ENCODE data around the gene ATP8A2.

The ATP8A2 gene

GRCh38 chr13:25901460-25902376 is 529.9 kb downstream of the ATP8A2 start:
- TF ChIP-seq ZFX (IDR thresholded peaks at IDR 0.05) (no peak), CTCF (conservative IDR thresholded peaks at IDR 0.05) (no peak)
- no peak overlapping the region for H3K27ac ChIP-seq

GRCh38 chr13:25902455-25902854 is 530.7 kb downstream of the ATP8A2 start:
- TF ChIP-seq ZFX (IDR thresholded peaks at IDR 0.05) (no peak), CTCF (conservative IDR thresholded peaks at IDR 0.05) (no peak)
- no peak overlapping the region for H3K27ac ChIP-seq

GRCh38 chr13:25902891-25903341 is 531.1 kb downstream of the ATP8A2 start:
- TF ChIP-seq ZFX (IDR thresholded peaks at IDR 0.05), result no peak
- TF ChIP-seq CTCF (conservative IDR thresholded peaks at IDR 0.05), result no peak
- H3K27ac ChIP-seq, result no peak overlapping the region

GRCh38 chr13:25904830-25905229 is 533.1 kb downstream of the ATP8A2 start:
- TF ChIP-seq CTCF (conservative IDR thresholded peaks at IDR 0.05), result no peak
- TF ChIP-seq ZFX (IDR thresholded peaks at IDR 0.05), result no peak
- no peak overlapping the region for H3K27ac ChIP-seq

- TF ChIP-seq CTCF (conservative IDR thresholded peaks at IDR 0.05) (no peak), ZFX (IDR thresholded peaks at IDR 0.05) (no peak)
- no peak overlapping the region for H3K27ac ChIP-seq
These were observed 533.8 kb downstream of the ATP8A2 start for GRCh38 chr13:25905611-25906010.

GRCh38 chr13:25906191-25906661 is 534.5 kb downstream of the ATP8A2 start:
- TF ChIP-seq ZFX (IDR thresholded peaks at IDR 0.05), result no peak
- no peak for TF ChIP-seq CTCF (conservative IDR thresholded peaks at IDR 0.05)
- H3K27ac ChIP-seq, result no peak overlapping the region

- no peak overlapping the region for H3K27ac ChIP-seq
- TF ChIP-seq CTCF (conservative IDR thresholded peaks at IDR 0.05) (no peak), ZFX (IDR thresholded peaks at IDR 0.05) (no peak)
These were observed 536.6 kb downstream of the ATP8A2 start for GRCh38 chr13:25908366-25908765.
